Suprapubic skin (tissue), 4 donors: ENCODE data around the gene ADGRG7. TPM values are rescaled to one million over a fixed set of nuclear protein-coding genes. Genes with fewer than 3 reads are reported as not detected.

Experiments used
- DNase-seq, 2 donors: peaks; one replicate each; pipeline ENCODE4 v3.0.0-alpha.2; 2019; ENCODE audit warnings: low spot score in 2 of 2
- H3K27ac ChIP-seq: fragments of 200-600 bp; sonication (generic); one replicate; pipeline ENCODE4 v1.5.1; 2019
- H3K27me3 ChIP-seq: fragments of 200-600 bp; sonication (generic); one replicate; pipeline ENCODE4 v1.5.1; 2019
- H3K36me3 ChIP-seq: fragments of 200-600 bp; sonication (generic); one replicate; pipeline ENCODE4 v1.5.1; 2019
- H3K4me1 ChIP-seq: fragments of 200-600 bp; sonication (generic); one replicate; pipeline ENCODE4 v1.5.1; 2019
- H3K4me3 ChIP-seq: fragments of 200-600 bp; sonication (generic); one replicate; pipeline ENCODE4 v1.5.1; 2019; ENCODE audit warnings: mild to moderate bottlenecking
- H3K9me3 ChIP-seq: fragments of 200-600 bp; sonication (generic); one replicate; pipeline ENCODE4 v1.5.1; 2019
- EP300 ChIP-seq: sonication (generic); formaldehyde crosslinking; IDR thresholded peaks from one replicate; pipeline ENCODE4 v1.6.1; 2017; ENCODE audit warnings: antibody characterized with exemption
- POLR2A ChIP-seq, 2 donors: fragments of 450-650 bp; IDR thresholded peaks; one replicate each; pipeline ENCODE4 v1.6.1; 2017; ENCODE audit warnings: antibody characterized with exemption in 2 of 2, mild to moderate bottlenecking in 2 of 2, moderate library complexity in 2 of 2
- POLR2AphosphoS5 ChIP-seq, 3 donors: sonication (generic); formaldehyde crosslinking; IDR thresholded peaks; one replicate each; pipeline ENCODE4 v1.6.1; 2017; ENCODE audit warnings: antibody characterized with exemption in 3 of 3
- WGBS: methylation state at CpG from one replicate; pipeline ENCODE4 v1.1.5; 2018; 5-methylcytosine and 5-hydroxymethylcytosine counted together
- total RNA-seq, 4 donors: library from RNA; depleted of rRNA; stranded (reverse); fragments of >200 nt; gene quantifications; one replicate each; pipeline ENCODE4 v1.1.0, GENCODE V29; 2016
- TF ChIP-seq, protein P1 (sequence below), 2 donors: fragments of 200-600 bp in 1 of 2; fragments of 450-650 bp in 1 of 2; sonication (generic) in 1 of 2; IDR thresholded peaks; one replicate each; pipeline ENCODE4 v1.5.1; 2016 to 2019; ENCODE audit warnings: antibody characterized with exemption in 2 of 2, mild to moderate bottlenecking in 1 of 2, moderate library complexity in 1 of 2

ADGRG7 gene
- total RNA-seq, 4 donors from 2014 or later = 0.32 TPM; not detected in 3

DNA sequence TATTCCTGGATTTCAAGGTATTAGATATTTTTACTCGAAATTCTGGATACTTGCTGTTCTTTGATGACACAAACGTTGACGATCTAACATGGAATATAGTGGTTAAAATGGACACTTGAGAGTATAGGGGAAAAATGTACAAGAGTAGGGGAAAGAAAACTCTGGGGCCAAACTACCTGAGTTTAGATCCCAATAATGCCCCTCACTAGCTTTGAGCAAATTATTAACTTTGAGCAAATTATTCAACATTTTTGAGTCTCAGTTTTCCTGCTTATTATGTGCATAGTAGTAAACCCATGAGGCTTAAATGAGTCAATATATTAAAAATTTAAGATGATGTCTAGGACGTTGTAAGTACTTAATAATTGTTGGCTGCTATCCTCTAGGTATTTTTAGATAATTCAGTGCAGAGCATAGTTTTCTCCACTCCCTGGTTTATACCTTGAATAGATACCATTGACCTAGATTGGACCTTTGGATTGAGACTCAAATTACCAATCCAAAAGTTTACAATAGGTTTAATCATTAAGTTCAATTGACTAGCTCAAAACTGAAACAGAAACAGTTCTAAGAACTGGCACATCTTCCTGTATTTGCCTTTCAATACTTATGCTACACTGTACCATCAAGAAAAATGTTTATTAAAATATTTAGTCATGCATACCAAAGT, 4.5 kb downstream of the ADGRG7 start:
- Histone ChIP-seq H3K36me3 (no peaks in the 10 kb centered on the region), H3K27me3 (peaks cover 11% of the 10 kb centered on the region), H3K4me3 (no peak overlapping the region), H3K9me3 (no peaks in the 10 kb centered on the region), H3K4me1 (no peaks in the 10 kb centered on the region), H3K27ac (no peak overlapping the region)
- no peak for DNase-seq
- WGBS = 79% methylated on average over 4 of the region's 4 CpGs
- no peak for TF ChIP-seq EP300
- TF ChIP-seq POLR2AphosphoS5 (IDR thresholded peaks at IDR 0.05) = no peak
- TF ChIP-seq, protein P1, sequence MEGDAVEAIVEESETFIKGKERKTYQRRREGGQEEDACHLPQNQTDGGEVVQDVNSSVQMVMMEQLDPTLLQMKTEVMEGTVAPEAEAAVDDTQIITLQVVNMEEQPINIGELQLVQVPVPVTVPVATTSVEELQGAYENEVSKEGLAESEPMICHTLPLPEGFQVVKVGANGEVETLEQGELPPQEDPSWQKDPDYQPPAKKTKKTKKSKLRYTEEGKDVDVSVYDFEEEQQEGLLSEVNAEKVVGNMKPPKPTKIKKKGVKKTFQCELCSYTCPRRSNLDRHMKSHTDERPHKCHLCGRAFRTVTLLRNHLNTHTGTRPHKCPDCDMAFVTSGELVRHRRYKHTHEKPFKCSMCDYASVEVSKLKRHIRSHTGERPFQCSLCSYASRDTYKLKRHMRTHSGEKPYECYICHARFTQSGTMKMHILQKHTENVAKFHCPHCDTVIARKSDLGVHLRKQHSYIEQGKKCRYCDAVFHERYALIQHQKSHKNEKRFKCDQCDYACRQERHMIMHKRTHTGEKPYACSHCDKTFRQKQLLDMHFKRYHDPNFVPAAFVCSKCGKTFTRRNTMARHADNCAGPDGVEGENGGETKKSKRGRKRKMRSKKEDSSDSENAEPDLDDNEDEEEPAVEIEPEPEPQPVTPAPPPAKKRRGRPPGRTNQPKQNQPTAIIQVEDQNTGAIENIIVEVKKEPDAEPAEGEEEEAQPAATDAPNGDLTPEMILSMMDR (IDR thresholded peaks at IDR 0.05) = no peak
- no peak for TF ChIP-seq POLR2A (IDR thresholded peaks at IDR 0.05)

DNA sequence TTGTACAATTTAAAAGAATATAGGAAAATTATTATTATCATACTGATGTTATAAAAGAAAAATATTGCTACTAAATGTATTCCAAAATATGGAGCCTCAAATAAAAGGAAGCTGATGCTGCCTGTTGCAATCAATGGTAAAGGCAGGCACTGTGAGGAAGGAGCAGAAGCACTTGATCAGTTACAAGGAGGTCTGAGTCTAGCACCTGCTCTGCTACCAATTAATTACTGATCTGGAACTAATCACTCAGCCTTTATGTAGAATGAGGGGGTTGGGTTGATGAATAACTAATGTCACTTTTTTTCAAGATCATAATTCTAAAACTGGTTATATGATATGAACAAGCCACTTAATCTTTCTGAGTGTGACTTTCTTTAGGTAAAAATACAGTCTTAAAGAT, 5.5 kb downstream of the ADGRG7 start:
- Histone ChIP-seq H3K36me3 (no peaks in the 10 kb centered on the region), H3K27ac (no peak overlapping the region), H3K4me3 (no peak overlapping the region), H3K4me1 (no peaks in the 10 kb centered on the region), H3K9me3 (no peaks in the 10 kb centered on the region), H3K27me3 (peaks cover 2% of the 10 kb centered on the region)
- TF ChIP-seq, protein P1 (IDR thresholded peaks at IDR 0.05) = no peak
- TF ChIP-seq POLR2A (IDR thresholded peaks at IDR 0.05) = no peak
- TF ChIP-seq EP300 = no peak
- TF ChIP-seq POLR2AphosphoS5 (IDR thresholded peaks at IDR 0.05) = no peak
- DNase-seq = no peak

DNA sequence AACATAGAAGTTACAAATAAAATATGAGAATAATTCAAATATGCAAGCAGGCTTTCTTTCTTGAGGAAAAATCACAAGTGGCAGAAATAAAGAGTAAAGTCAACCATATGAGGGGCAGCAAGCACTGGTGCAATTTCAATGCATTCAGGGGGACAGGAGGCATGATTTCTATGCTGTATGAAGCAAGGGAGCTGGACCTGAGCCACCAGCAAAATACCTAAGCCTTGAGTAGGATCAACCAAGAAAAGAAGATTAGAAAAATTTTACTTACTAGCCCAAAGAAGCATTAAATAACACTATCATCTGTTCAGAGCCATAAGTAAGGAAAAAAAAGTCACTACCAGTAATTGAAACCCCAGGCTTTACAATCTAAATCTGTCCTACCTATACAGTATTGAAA, 6.3 kb downstream of the ADGRG7 start:
- H3K27me3 ChIP-seq = no peaks in the 10 kb centered on the region
- H3K4me3 ChIP-seq = no peak overlapping the region
- TF ChIP-seq, protein P1 (IDR thresholded peaks at IDR 0.05) = no peak
- TF ChIP-seq POLR2A (IDR thresholded peaks at IDR 0.05) (no peak), EP300 (no peak), POLR2AphosphoS5 (IDR thresholded peaks at IDR 0.05) (no peak)
- H3K9me3 ChIP-seq = no peaks in the 10 kb centered on the region
- no peaks in the 10 kb centered on the region for H3K4me1 ChIP-seq
- no peaks in the 10 kb centered on the region for H3K36me3 ChIP-seq
- DNase-seq = no peak
- no peak overlapping the region for H3K27ac ChIP-seq

DNA sequence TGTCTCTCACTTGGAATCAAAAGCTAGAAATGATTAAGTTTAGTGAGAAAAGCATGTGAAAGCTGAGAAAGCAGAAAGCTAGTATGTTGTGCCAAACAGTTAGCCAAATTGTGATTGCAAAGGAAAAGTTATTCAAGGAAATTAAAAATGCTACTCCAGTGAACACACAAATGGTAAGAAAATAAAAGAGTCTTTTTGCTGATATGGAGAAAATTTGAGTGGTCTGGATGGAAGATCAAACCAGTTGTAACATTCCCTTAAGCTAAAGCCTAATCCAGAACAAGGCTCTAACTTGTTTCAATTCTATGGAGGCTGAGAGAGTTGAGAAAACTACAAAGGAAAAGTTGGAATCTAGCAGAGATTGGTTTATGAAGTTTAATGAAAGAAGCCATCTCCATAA, 11.8 kb downstream of the ADGRG7 start:
- DNase-seq = no peak
- H3K9me3 ChIP-seq = peaks cover 4% of the 10 kb centered on the region
- no peak overlapping the region for H3K4me3 ChIP-seq
- H3K27ac ChIP-seq = no peak overlapping the region
- H3K27me3 ChIP-seq = no peaks in the 10 kb centered on the region
- TF ChIP-seq POLR2AphosphoS5 (IDR thresholded peaks at IDR 0.05) (no peak), POLR2A (IDR thresholded peaks at IDR 0.05) (no peak)
- H3K36me3 ChIP-seq = no peaks in the 10 kb centered on the region
- H3K4me1 ChIP-seq = no peaks in the 10 kb centered on the region

DNA sequence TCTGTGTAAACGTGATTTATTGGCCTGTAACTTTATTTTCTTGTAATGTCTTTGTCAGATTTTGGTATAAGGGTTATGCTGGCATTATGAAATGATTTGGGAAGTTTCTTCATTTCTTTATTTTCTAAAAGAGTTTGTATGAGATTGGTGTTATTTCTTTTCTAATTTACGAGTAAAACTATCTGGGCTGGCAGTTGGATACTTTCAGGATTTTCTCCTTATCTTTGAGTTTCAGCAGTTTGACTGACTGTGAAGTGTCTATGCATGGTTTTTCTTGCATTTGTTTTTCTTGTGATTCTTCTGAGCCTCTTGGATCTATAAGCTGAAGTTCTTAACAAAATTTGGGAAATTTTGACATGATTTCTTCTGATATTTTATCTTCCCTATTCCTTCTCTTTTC, 18.1 kb downstream of the ADGRG7 start:
- no peak for DNase-seq
- 63% methylated on average over 2 of the region's 2 CpGs for WGBS
- peaks cover 4% of the 10 kb centered on the region for H3K9me3 ChIP-seq
- no peaks in the 10 kb centered on the region for H3K36me3 ChIP-seq
- no peak overlapping the region for H3K27ac ChIP-seq
- TF ChIP-seq POLR2AphosphoS5 (IDR thresholded peaks at IDR 0.05) (no peak), EP300 (no peak)
- H3K4me1 ChIP-seq = no peaks in the 10 kb centered on the region
- no peak overlapping the region for H3K4me3 ChIP-seq
- H3K27me3 ChIP-seq = no peaks in the 10 kb centered on the region

DNA sequence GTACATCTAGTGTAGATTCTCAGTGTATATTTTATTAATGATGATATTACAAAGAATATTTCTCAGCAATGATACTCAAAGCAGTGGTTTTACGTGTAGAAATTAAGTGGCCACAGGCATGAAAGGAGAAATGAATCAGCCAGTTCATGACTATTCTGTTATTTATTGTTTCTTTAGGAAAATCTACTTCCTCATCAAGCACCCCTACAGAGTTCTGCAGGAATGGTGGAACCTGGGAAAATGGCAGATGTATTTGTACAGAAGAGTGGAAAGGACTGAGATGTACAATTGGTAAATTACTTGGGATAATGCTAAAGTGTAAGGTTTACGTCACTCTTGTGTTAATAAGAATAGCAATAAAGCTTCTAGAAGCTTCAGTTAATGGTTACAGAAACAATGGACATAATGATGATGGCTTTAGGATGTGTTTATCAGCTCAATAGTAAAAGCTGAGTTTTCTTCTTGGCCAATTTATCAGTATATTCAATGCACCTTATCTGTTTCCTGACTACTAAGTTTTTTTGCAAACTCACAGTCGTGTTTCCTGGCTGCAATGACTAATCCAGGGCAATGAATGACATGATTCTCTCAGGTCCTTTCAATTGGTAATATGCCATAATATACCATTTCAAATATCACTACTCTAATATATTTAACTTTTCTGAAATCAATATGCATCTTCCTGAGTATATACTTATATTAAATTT, 20.2 kb downstream of the ADGRG7 start:
- Histone ChIP-seq H3K4me3 (no peak overlapping the region), H3K27ac (no peak overlapping the region), H3K4me1 (no peaks in the 10 kb centered on the region), H3K9me3 (peaks cover 2% of the 10 kb centered on the region), H3K27me3 (no peaks in the 10 kb centered on the region), H3K36me3 (no peaks in the 10 kb centered on the region)
- WGBS = 72% methylated on average over 3 of the region's 3 CpGs
- DNase-seq = no peak
- TF ChIP-seq EP300 (no peak), POLR2AphosphoS5 (IDR thresholded peaks at IDR 0.05) (no peak), POLR2A (IDR thresholded peaks at IDR 0.05) (no peak)
- TF ChIP-seq, protein P1 (IDR thresholded peaks at IDR 0.05) = no peak
